GM12874 (cell line): ENCODE data around the gene EFCAB5.

Experiments used
- TF ChIP-seq, protein P1 (sequence below): IDR thresholded peaks from 2 replicates; pipeline ENCODE4 v1.5.1; 2011; ENCODE audit warnings: low read depth, mild to moderate bottlenecking, control low read depth, low read length, moderate library complexity; ENCODE audit not compliant: insufficient read depth

Gene EFCAB5

DNA sequence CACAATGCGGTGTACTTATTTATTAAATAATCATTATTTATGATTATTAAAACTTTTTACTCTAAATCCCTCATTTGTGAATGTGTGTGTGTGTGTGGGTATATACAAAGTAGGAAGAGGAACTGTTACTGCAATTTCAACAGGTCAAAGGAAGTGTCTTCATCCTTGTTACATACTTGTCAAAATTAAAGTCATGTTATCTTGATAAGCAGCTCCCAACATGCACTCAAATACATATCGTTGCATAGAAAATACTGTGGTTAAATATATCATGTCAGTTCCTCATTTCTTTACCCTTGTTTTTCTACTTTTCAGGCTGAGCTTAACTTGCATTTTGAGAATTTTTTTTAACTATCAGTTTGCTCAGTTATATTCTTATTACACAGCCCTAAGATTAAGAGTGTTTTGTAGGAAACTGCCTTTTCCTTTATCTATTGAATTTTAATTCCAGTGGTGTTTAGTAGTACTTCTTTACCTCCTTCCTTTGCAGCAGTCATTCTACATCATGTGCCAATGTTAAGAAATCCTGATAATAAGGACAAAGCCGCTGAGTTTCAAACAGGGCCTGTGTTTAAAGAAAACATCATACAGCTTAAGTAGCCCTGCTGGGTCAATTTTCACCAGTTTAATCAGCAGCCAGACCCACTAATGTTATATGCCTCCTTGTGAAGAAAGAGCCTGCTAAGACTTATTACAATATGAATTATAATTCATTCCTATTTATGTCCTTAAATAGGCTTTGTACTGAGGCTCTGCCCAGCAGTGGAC is 7.2 kb downstream of the EFCAB5 start:
- TF ChIP-seq, protein P1, sequence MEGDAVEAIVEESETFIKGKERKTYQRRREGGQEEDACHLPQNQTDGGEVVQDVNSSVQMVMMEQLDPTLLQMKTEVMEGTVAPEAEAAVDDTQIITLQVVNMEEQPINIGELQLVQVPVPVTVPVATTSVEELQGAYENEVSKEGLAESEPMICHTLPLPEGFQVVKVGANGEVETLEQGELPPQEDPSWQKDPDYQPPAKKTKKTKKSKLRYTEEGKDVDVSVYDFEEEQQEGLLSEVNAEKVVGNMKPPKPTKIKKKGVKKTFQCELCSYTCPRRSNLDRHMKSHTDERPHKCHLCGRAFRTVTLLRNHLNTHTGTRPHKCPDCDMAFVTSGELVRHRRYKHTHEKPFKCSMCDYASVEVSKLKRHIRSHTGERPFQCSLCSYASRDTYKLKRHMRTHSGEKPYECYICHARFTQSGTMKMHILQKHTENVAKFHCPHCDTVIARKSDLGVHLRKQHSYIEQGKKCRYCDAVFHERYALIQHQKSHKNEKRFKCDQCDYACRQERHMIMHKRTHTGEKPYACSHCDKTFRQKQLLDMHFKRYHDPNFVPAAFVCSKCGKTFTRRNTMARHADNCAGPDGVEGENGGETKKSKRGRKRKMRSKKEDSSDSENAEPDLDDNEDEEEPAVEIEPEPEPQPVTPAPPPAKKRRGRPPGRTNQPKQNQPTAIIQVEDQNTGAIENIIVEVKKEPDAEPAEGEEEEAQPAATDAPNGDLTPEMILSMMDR = no peak

DNA sequence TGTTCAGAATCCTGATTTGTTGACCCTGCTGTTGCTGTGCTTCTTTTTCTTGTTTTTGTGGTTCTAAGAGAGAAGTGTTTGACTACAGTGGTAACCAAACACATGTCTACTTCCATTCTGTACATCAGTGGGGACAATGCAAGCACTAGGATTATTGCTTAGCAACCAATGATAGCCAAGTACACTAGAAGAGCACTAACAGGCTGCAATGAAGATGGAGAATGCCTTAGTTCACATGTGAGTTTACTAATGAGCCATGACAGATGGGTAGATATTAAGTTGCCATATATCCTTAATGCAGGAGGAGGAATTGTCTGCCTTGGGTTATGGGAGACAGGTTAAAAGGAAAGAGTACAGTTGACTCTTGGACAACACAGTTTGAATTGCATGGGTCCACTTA is 8.3 kb downstream of the EFCAB5 start:
- TF ChIP-seq, protein P1 = no peak

DNA sequence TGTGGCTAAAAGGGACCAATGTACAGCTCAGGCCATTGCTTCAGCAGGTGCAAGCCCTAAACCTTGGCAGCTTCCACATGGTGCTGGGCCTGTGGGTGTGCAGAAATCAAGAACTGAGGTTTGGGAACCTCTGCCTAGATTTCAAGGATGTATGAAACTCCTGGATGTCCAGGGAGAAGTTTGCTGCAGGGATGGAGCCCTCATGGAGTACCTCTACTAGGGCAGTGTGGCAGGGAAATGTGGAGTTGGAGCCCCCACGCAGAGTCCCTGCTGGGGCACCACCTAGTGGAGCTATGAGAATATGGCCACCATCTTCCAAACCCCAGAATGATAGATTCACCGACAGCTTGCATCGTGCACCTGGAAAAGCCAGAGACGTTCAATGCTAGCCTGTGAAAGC is 13.0 kb downstream of the EFCAB5 start:
- TF ChIP-seq, protein P1 = peak; percentile 14; the same call in 1 of the 2 replicates

DNA sequence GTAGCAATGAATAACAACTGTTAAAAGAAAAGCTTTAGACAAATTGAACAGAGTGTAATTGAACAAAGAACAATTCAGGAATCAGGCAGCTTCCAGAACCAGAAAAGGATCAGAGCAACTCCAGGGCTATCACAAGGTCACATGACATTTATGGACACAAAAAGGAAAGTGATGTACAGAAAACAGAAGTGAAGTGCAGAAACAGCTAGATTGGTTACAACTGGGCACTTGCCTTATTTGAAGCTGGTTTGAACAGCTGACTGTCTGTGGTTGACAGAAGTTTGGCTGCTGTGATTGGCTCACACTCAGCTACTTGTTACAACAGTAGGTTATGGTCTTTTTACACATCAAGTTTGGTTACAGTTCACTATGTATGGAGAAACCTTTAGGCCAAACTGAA is 14.8 kb downstream of the EFCAB5 start:
- TF ChIP-seq, protein P1 = no peak

DNA sequence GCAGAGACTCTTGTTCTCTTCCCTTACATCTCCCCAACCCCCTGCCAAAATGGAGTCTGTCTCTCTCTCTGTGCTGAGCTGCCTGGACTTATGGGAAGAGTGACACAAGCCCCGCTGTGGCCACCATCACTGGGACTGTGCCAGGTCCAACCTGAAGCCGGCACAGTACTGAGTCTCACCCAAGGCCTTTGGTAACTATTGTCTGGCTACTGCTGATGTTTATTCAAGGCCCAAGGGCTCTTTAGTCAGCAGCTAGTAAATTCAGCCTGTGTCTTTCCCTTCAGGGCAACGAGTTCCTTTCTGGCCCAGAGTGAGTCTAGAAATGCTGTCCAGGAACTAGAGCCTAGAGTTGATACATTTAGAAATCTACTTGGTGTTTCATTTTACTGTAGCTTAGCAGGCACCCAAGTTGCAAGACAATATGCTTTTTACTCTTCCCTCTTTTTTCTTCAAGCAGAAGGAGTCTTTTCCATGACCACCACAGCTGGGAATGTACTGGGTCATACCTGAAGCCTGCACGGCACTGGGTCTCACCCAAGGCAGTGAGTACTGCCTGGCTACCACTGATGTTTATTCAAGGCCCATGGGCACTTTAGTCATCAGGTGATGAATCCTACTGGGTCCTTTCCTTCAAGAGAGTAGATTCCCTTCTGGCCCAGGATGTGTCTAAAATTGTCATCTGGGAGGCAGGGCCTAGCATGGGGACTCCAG is 17.7 kb downstream of the EFCAB5 start:
- TF ChIP-seq, protein P1 = no peak

DNA sequence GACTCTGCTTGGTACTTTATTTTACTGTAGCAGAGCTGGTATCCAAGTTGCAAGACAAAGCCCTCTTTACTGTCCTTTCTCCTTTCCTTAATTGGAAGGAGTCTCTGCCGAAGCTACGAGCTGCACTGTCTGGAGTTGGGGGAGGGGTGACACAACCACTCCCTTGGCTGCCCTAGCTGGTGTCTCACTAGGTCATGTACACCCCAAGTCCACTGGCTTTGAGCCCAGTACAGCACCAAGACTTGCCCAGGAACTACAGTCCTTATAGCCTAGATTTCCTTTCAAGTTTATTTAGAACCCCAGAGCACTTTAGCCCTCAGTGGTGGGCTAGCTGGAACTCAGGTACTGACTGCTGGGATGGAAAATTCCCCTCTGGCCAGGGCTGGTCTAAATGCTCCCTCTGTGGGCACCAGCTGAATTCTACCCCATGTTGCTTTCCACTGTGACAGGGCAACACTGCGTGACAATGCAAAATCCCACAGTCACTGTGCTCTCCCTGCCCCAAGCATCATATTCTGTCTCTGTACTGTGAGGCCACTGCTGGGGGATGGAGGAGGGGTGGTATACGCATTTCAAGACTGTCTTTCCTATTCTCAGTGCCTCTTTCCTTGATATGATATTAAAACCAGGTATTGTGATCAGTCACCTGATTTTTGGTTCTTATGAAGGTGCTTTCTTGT is 18.4 kb downstream of the EFCAB5 start:
- TF ChIP-seq, protein P1 = no peak

DNA sequence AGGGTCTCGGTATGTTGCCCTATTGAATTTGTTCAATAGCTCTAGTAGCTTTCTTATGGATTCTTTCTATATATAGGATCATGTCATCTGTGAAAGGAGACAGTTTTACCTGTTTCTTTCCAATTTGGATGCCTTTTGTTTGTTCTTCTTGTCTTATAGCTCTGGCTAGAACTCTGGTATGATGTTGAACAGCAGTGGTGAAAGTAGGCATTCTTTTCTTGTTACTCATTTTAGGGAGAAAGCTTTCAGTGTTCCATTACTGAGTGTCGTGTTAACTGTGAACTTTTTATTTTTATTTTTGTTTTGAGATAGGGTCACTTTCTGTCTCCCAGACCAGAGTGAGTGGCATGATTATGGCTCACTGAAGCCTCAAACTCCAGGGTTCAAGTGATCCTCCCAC is 21.2 kb downstream of the EFCAB5 start:
- TF ChIP-seq, protein P1 = no peak
